ENCODE data around the gene KDM1A.

DNA sequence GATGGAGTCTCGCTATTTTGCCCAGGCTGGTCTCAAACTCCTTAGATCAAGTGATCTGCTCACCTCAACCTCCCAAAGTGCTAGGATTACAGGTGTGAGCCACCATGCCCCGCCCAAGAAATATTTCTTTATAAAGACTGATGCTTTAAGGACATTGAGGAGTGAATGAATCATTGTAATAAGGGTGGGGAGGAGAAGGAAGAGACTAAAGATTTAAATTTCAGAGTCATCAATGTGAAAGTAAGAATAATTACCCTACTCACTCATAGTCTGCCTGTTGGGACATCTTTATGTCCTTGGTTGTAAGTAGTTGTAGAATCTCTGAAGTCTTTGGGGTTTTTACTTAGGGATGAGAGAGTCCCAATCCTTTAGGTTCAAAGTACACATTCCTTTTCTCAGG, 7.3 kb downstream of the KDM1A start:
- no peak for TF ChIP-seq EZH2 (IDR thresholded peaks at IDR 0.05; ENCODE audit: borderline replicate concordance, low read length)
- TF ChIP-seq, protein P1, sequence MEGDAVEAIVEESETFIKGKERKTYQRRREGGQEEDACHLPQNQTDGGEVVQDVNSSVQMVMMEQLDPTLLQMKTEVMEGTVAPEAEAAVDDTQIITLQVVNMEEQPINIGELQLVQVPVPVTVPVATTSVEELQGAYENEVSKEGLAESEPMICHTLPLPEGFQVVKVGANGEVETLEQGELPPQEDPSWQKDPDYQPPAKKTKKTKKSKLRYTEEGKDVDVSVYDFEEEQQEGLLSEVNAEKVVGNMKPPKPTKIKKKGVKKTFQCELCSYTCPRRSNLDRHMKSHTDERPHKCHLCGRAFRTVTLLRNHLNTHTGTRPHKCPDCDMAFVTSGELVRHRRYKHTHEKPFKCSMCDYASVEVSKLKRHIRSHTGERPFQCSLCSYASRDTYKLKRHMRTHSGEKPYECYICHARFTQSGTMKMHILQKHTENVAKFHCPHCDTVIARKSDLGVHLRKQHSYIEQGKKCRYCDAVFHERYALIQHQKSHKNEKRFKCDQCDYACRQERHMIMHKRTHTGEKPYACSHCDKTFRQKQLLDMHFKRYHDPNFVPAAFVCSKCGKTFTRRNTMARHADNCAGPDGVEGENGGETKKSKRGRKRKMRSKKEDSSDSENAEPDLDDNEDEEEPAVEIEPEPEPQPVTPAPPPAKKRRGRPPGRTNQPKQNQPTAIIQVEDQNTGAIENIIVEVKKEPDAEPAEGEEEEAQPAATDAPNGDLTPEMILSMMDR (conservative IDR thresholded peaks at IDR 0.05 in 1 of 2, IDR thresholded peaks at IDR 0.05 in 1 of 2; ENCODE audit: extremely low read depth in 1 of 2, insufficient read depth in 1 of 2, low read depth in 1 of 2, low read length in 2 of 2) = no peak
